HepG2 (cell line): ENCODE results near the gene SCIN. TPM values are rescaled to one million over a fixed set of nuclear protein-coding genes. Genes with fewer than 3 reads are reported as not detected.

ENCODE experiments used
- ATM ChIP-seq: fragments of 450-650 bp; IDR thresholded peaks from 2 replicates; pipeline ENCODE4 v1.7.1; 2017; ENCODE audit warnings: mild to moderate bottlenecking, borderline replicate concordance
- CEBPG ChIP-seq: IDR thresholded peaks from 2 replicates; pipeline ENCODE4 v1.6.1; 2016
- GABPB1 ChIP-seq: IDR thresholded peaks from 2 replicates; pipeline ENCODE4 v1.6.1; 2016; ENCODE audit warnings: mild to moderate bottlenecking, missing genetic modification reagents, moderate library complexity, missing compliant biosample characterization
- HNRNPLL ChIP-seq: fragments of 200-400 bp; formaldehyde crosslinking; IDR thresholded peaks from 2 replicates; pipeline ENCODE4 v1.6.1; 2017; ENCODE audit warnings: mild to moderate bottlenecking, low read depth, low read length; ENCODE audit not compliant: poor library complexity, severe bottlenecking
- HOXA3 ChIP-seq: sonication (generic); formaldehyde crosslinking; IDR thresholded peaks from 2 replicates; pipeline ENCODE4 v1.5.0; 2020; ENCODE audit warnings: missing genetic modification reagents
- MYPOP ChIP-seq: sonication (generic); formaldehyde crosslinking; IDR thresholded peaks from 2 replicates; pipeline ENCODE4 v1.8.1; 2023; ENCODE audit warnings: mild to moderate bottlenecking, moderate library complexity, missing genetic modification reagents
- NFYB ChIP-seq: sonication (generic); formaldehyde crosslinking; IDR thresholded peaks from 2 replicates; pipeline ENCODE4 v1.4.0; 2020; ENCODE audit warnings: missing genetic modification reagents
- NRL ChIP-seq: sonication (generic); formaldehyde crosslinking; IDR thresholded peaks from 2 replicates; pipeline ENCODE4 v1.5.0; 2020; ENCODE audit warnings: missing genetic modification reagents, mild to moderate bottlenecking, moderate library complexity, borderline replicate concordance
- PBX3 ChIP-seq: sonication (generic); formaldehyde crosslinking; IDR thresholded peaks from 2 replicates; pipeline ENCODE4 v1.8.1; 2023; ENCODE audit warnings: missing genetic modification reagents, inconsistent platforms, borderline replicate concordance
- PITX1 ChIP-seq: sonication (generic); formaldehyde crosslinking; IDR thresholded peaks from 2 replicates; pipeline ENCODE4 v1.5.1; 2020; ENCODE audit warnings: mild to moderate bottlenecking, missing genetic modification reagents
- RFX3 ChIP-seq: IDR thresholded peaks from 2 replicates; pipeline ENCODE4 v1.6.1; 2016; ENCODE audit warnings: missing biosample characterization, missing genetic modification reagents
- YY1 ChIP-seq: IDR thresholded peaks from 2 replicates; pipeline ENCODE4 v1.6.1; 2011; ENCODE audit warnings: low read length, low read depth, moderate library complexity, mild to moderate bottlenecking; ENCODE audit not compliant: insufficient read depth, insufficient replicate concordance
- ZNF276 ChIP-seq: sonication (generic); formaldehyde crosslinking; IDR thresholded peaks from 2 replicates; pipeline ENCODE4 v1.4.0; 2020; ENCODE audit warnings: mild to moderate bottlenecking, low read depth, missing genetic modification reagents
- ZNF407 ChIP-seq: sonication (generic); formaldehyde crosslinking; IDR thresholded peaks from one replicate; pipeline ENCODE4 v1.5.1; 2020; ENCODE audit warnings: mild to moderate bottlenecking, missing genetic modification reagents; ENCODE audit errors: not compliant biosample characterization
- ZNF740 ChIP-seq: sonication (generic); formaldehyde crosslinking; IDR thresholded peaks from 2 replicates; pipeline ENCODE4 v1.4.0; 2020; ENCODE audit warnings: missing genetic modification reagents
- polyA plus RNA-seq, 8 experiments: library from polyadenylated mRNA; depleted of rRNA in 3 of 8; stranded (reverse) in 7 of 8; unstranded in 1 of 8; fragments of >200 nt; fragmentation: Illumina TruSeq in 4 of 8; extraction: Trizol in 4 of 8; gene quantifications; 2 replicates each; pipeline versions ENCODE4 v1.2.1 to v1.2.3, GENCODE V29; 2011 to 2016; ENCODE audit warnings: low read depth in 4 of 8, missing spikeins in 1 of 8, mixed read lengths in 1 of 8; ENCODE audit not compliant: insufficient read depth in 1 of 8
- total RNA-seq, 5 experiments: library from RNA; depleted of rRNA; stranded (reverse); fragments of >200 nt; fragmentation: Illumina TruSeq; extraction: Trizol; gene quantifications; 2 replicates each; pipeline ENCODE4 v1.2.3, GENCODE V29; 2016; ENCODE audit warnings: low read depth in 1 of 5

SCIN gene
- total and polyA plus RNA-seq, 2 of the 13 experiments (the other 11 are each of a cell fraction or from before 2014, with no cell fraction given) = not detected

GRCh38 chr7:12686891-12687717 is 116.6 kb downstream of the SCIN start, which contains the start of gene ARL4A (continued):
- 0 out of 2 replicates have a peak, but pooled peaks have one; percentile 42 for TF ChIP-seq ZNF276
- TF ChIP-seq YY1 = peak; percentile 65
- TF ChIP-seq PITX1 (CRISPR knock-in tag) = no peak
- TF ChIP-seq PBX3 (CRISPR knock-in tag) = peak; percentile 85; the same call in 1 of the 2 replicates
- TF ChIP-seq HOXA3 (CRISPR knock-in tag) = no peak; the same call in 1 of the 2 replicates
- no peak; the same call in 1 of the 2 replicates for TF ChIP-seq CEBPG (CRISPR knock-in tag)
- TF ChIP-seq RFX3 = no peak
- TF ChIP-seq HNRNPLL = peak; percentile 68
- peak; percentile 13; the same call in 1 of the 2 replicates for TF ChIP-seq MYPOP (CRISPR knock-in tag)
- peak; percentile 84; the same call in 1 of the 2 replicates for TF ChIP-seq NRL (CRISPR knock-in tag)
- TF ChIP-seq ZNF740 (CRISPR knock-in tag) = no peak
- no peak for TF ChIP-seq ZNF407
- TF ChIP-seq NFYB (CRISPR knock-in tag) = peak; percentile 97
- peak; percentile 37 for TF ChIP-seq GABPB1 (CRISPR knock-in tag)
- TF ChIP-seq ATM = no peak
